Astrocyte (in vitro differentiated cells and primary cell): ENCODE data around the gene RBP5.

Source experiments
- EZH2 ChIP-seq: IDR thresholded peaks from 2 replicates; pipeline ENCODE4 v1.6.1; 2012; ENCODE audit warnings: mild to moderate bottlenecking, low read length, inconsistent platforms; ENCODE audit not compliant: insufficient read depth
- TF ChIP-seq, protein P1 (sequence below): IDR thresholded peaks from 2 replicates; pipeline ENCODE4 v1.5.1; 2011; ENCODE audit warnings: low read depth, mild to moderate bottlenecking, inconsistent platforms, low read length, moderate library complexity; ENCODE audit not compliant: insufficient read depth

DNA sequence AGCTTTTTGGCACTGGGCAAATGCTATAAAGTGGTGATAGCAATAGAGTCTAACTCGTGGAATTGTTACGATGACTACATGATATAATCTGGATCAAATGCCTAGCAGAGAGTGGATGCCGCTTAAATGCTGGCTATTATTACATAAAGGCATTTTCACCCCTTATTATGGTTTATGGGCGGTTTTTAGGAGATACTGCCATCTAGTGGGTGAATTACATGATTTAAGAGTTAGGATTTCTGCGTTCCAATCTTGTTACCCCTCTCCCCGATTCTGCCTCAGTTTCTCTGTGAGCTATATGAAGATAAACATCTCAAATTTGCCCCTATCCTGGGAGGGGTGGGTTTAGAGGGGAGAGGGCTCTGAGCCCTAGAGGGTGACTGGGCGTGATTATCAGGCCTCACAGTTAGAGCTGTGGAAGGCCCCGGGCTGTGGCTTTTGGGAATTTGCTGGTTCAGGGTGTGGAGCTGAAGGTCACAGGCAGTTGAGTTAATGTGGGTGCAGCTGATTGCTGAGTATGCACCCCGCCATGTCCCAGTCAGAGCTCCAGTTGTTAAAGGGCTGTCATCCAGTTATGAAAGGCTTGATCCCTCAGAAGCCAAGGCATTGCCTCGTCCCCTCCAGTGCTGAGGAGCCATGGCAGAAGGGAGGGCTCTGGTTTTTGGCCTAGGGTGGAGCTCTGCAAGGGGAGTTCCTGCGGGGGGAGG lies 15.9 kb upstream of the RBP5 start:
- TF ChIP-seq, protein P1, sequence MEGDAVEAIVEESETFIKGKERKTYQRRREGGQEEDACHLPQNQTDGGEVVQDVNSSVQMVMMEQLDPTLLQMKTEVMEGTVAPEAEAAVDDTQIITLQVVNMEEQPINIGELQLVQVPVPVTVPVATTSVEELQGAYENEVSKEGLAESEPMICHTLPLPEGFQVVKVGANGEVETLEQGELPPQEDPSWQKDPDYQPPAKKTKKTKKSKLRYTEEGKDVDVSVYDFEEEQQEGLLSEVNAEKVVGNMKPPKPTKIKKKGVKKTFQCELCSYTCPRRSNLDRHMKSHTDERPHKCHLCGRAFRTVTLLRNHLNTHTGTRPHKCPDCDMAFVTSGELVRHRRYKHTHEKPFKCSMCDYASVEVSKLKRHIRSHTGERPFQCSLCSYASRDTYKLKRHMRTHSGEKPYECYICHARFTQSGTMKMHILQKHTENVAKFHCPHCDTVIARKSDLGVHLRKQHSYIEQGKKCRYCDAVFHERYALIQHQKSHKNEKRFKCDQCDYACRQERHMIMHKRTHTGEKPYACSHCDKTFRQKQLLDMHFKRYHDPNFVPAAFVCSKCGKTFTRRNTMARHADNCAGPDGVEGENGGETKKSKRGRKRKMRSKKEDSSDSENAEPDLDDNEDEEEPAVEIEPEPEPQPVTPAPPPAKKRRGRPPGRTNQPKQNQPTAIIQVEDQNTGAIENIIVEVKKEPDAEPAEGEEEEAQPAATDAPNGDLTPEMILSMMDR, result peak; percentile 53
- no peak for TF ChIP-seq EZH2
